Measurements from ENCODE around the gene ARHGAP8.
A peak's percentile ranks its signal among the peaks of the same experiment; 100 is the strongest.

ARHGAP8 gene

DNA sequence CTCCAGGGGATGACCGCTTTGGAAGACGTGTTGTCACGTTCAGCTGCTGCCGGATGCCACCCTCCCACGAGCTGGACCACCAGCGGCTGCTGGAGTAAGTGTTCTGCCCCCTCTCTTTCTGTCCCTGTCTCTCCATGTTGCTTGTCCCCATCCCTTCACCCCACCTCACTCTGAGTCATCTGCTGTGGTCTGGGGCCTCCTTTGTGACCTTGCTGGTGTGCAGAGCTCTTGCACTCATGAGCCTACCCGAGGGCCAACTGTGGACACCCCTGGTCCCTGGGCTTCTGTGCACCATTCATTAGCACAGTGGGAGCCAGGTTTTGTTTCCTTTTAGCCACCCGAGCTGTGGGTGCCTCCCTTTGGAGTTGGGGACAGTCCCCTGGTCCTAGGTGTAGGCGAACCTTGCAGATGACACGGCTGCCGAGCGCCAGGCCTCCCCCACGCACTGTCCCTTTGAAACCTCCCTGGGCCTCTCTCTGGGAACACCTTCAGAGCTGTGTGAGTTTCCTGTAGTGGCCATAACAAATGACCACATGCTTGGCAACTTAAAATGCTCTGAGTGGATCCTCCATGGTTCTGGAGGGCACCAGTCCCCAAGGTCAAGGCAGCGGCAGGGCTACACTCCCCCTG lies 49.8 kb downstream of the ARHGAP8 start:
- peak; percentile 63 for DNase-seq (ENCODE audit: low read depth)
- no peak for TF ChIP-seq POLR2A (IDR thresholded peaks at IDR 0.05; ENCODE audit: extremely low read depth, insufficient read length)
- TF ChIP-seq, protein P1, sequence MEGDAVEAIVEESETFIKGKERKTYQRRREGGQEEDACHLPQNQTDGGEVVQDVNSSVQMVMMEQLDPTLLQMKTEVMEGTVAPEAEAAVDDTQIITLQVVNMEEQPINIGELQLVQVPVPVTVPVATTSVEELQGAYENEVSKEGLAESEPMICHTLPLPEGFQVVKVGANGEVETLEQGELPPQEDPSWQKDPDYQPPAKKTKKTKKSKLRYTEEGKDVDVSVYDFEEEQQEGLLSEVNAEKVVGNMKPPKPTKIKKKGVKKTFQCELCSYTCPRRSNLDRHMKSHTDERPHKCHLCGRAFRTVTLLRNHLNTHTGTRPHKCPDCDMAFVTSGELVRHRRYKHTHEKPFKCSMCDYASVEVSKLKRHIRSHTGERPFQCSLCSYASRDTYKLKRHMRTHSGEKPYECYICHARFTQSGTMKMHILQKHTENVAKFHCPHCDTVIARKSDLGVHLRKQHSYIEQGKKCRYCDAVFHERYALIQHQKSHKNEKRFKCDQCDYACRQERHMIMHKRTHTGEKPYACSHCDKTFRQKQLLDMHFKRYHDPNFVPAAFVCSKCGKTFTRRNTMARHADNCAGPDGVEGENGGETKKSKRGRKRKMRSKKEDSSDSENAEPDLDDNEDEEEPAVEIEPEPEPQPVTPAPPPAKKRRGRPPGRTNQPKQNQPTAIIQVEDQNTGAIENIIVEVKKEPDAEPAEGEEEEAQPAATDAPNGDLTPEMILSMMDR (IDR thresholded peaks at IDR 0.05; ENCODE audit: low read depth, low read length), result no peak
- TF ChIP-seq, protein P2, sequence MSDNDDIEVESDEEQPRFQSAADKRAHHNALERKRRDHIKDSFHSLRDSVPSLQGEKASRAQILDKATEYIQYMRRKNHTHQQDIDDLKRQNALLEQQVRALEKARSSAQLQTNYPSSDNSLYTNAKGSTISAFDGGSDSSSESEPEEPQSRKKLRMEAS (IDR thresholded peaks at IDR 0.05; ENCODE audit: low read depth, low read length), result no peak
- no peak for TF ChIP-seq MYC (IDR thresholded peaks at IDR 0.05; ENCODE audit: low read depth, low read length)
- H3K4me3 ChIP-seq (ENCODE audit: low read depth, low read length), result no peak overlapping the region

DNA sequence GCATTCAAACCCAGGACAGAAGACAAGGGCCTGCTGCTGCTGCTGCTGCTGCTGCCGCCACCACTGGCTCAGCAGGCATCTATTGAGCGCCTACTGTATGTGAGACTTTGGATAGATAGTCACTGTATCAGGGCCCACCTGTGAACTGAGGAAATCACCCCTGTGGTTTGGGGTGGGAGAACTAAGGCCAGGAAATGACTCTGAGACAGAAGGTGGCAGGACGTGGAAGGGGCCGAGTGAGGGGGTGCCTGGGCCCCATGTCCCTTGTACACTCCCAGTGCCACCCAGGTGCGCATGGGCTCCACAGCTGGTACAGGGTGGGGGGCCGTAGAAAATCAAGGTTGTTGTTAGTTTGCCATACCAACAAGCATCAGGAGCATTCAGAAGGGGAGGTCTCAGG lies 50.6 kb downstream of the ARHGAP8 start:
- DNase-seq (ENCODE audit: low read depth), result no peak
- H3K4me3 ChIP-seq (ENCODE audit: low read depth, low read length), result no peak overlapping the region
- TF ChIP-seq, protein P1 (IDR thresholded peaks at IDR 0.05; ENCODE audit: low read depth, low read length), result no peak
- TF ChIP-seq MYC (IDR thresholded peaks at IDR 0.05; ENCODE audit: low read depth, low read length), result no peak
- no peak for TF ChIP-seq POLR2A (IDR thresholded peaks at IDR 0.05; ENCODE audit: extremely low read depth, insufficient read length)
- TF ChIP-seq, protein P2 (IDR thresholded peaks at IDR 0.05; ENCODE audit: low read depth, low read length), result no peak

DNA sequence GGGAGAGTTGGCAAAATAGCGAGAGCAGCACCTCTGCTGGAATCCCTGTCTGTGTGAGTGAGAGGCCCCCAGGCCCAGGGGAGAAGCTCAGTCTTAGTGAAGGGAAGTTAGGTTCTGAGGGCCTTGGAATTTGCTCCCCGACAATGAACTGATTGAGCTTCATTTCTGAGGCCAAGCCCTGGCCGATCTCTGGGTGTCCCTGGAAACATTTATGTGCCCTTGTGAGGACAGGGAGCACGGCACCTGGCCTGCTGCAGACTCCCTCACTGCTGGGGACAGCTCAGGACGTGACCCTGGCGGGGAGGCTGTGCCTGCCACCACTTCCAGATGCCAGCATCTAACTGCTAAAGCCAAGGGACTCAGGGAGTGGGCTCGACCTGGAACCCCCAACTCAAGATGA lies 52.0 kb downstream of the ARHGAP8 start:
- TF ChIP-seq, protein P2 (IDR thresholded peaks at IDR 0.05; ENCODE audit: low read depth, low read length), result no peak
- TF ChIP-seq MYC (IDR thresholded peaks at IDR 0.05; ENCODE audit: low read depth, low read length), result no peak
- TF ChIP-seq POLR2A (IDR thresholded peaks at IDR 0.05; ENCODE audit: extremely low read depth, insufficient read length), result no peak
- TF ChIP-seq, protein P1 (IDR thresholded peaks at IDR 0.05; ENCODE audit: low read depth, low read length), result no peak
- H3K4me3 ChIP-seq (ENCODE audit: low read depth, low read length), result no peak overlapping the region
- no peak for DNase-seq (ENCODE audit: low read depth)

DNA sequence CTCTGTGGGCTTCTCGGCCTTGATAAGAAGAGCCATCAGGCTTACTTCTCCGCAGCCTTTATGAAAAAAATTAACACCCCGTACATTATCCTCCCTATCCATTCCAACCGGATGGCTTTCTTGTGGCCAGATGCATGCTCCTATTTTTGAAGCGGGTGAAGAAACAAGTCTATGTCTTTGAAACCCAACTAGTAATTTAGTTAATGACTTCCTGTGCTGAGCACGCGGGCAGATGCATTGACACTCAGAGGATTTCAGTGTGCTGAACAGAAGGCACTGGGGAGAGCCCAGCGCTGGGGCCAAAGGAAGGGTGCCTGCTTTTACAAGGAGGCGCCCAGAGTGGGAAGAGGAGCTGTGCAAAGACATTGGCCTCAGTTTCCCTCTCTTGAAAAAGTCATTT lies 53.3 kb downstream of the ARHGAP8 start:
- TF ChIP-seq, protein P2 (IDR thresholded peaks at IDR 0.05; ENCODE audit: low read depth, low read length), result no peak
- TF ChIP-seq MYC (IDR thresholded peaks at IDR 0.05; ENCODE audit: low read depth, low read length) (no peak), POLR2A (IDR thresholded peaks at IDR 0.05; ENCODE audit: extremely low read depth, insufficient read length) (no peak)
- TF ChIP-seq, protein P1 (IDR thresholded peaks at IDR 0.05; ENCODE audit: low read depth, low read length), result no peak
- no peak for DNase-seq (ENCODE audit: low read depth)
- no peak overlapping the region for H3K4me3 ChIP-seq (ENCODE audit: low read depth, low read length)

DNA sequence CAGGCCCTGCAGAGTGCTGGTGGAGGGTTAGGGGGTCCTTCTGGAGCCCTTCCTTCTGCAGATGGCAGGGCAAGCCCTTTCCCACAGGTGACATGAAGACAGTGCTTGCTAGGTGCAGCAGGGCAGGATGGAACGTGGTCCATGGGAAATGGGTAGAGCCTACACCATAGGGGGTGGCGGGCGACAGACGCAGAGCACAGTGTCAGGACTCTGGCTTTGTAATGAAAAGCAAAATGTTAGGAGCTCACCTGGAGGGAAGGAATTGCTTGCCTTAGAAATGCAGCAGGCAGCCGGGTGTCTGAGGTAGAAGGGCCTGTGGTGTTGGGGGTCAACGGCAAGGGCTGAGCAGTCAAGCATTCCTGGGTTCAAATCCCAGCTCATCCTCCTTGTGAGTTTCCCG lies 54.9 kb downstream of the ARHGAP8 start:
- no peak for DNase-seq (ENCODE audit: low read depth)
- TF ChIP-seq, protein P1 (IDR thresholded peaks at IDR 0.05; ENCODE audit: low read depth, low read length), result no peak
- TF ChIP-seq POLR2A (IDR thresholded peaks at IDR 0.05; ENCODE audit: extremely low read depth, insufficient read length) (no peak), MYC (IDR thresholded peaks at IDR 0.05; ENCODE audit: low read depth, low read length) (no peak)
- TF ChIP-seq, protein P2 (IDR thresholded peaks at IDR 0.05; ENCODE audit: low read depth, low read length), result no peak
- no peak overlapping the region for H3K4me3 ChIP-seq (ENCODE audit: low read depth, low read length)
